MCF 10A (cell line): ENCODE measurements around the gene TAGLN. TPM values are rescaled to one million over a fixed set of nuclear protein-coding genes. Genes with fewer than 3 reads are reported as not detected.

ENCODE experiments used
- BruUV-seq: library from RNA; stranded (reverse); fragments of 400-500 nt; replicated peaks from 2 replicates; lab custom pipeline; 2021; lab: Mats Ljungman, UMichigan
- CTCF ChIA-PET: fragments of 300-600 bp; sonication (Branson Sonifier 250); formaldehyde crosslinking; extraction: SDS; loops from one replicate; lab custom pipeline; 2021; ENCODE audit warnings: antibody characterized with exemption, inconsistent platforms; lab: Yijun Ruan, JAX
- POLR2A ChIA-PET: fragments of 300-600, 350-650 bp; sonication (Branson Sonifier 250); formaldehyde crosslinking; extraction: SDS; loops from one replicate; lab custom pipeline; 2020; ENCODE audit warnings: antibody characterized with exemption, inconsistent platforms; lab: Yijun Ruan, JAX
- DNase-seq: peaks from one replicate; pipeline ENCODE4 v3.0.0-alpha.2; 2018; ENCODE audit not compliant: unreplicated experiment
- H3K27ac Mint-ChIP-seq: one replicate; pipeline ENCODE4 v1.8.0; 2022; ENCODE audit warnings: mild to moderate bottlenecking, low read depth, mixed read lengths; ENCODE audit not compliant: unreplicated experiment
- H3K27me3 Mint-ChIP-seq: one replicate; pipeline ENCODE4 v1.8.0; 2022; ENCODE audit warnings: mixed read lengths; ENCODE audit not compliant: insufficient read depth, unreplicated experiment
- H3K36me3 Mint-ChIP-seq: one replicate; pipeline ENCODE4 v1.8.0; 2022; ENCODE audit warnings: mild to moderate bottlenecking, moderate library complexity, mixed read lengths; ENCODE audit not compliant: insufficient read depth, unreplicated experiment
- H3K4me1 Mint-ChIP-seq: one replicate; pipeline ENCODE4 v1.8.0; 2022; ENCODE audit warnings: mixed read lengths; ENCODE audit not compliant: insufficient read depth, unreplicated experiment
- H3K4me3 Mint-ChIP-seq: one replicate; pipeline ENCODE4 v1.8.0; 2022; ENCODE audit warnings: mild to moderate bottlenecking, moderate library complexity, mixed read lengths; ENCODE audit not compliant: unreplicated experiment
- H3K9me3 Mint-ChIP-seq: one replicate; pipeline ENCODE4 v1.8.0; 2022; ENCODE audit warnings: mixed read lengths; ENCODE audit not compliant: unreplicated experiment
- CTCF ChIP-seq: fragments of 200-600 bp; IDR thresholded peaks from one replicate; pipeline ENCODE4 v1.8.0; 2022; ENCODE audit warnings: antibody characterized with exemption, mild to moderate bottlenecking; ENCODE audit not compliant: unreplicated experiment
- intact Hi-C: fragments of 100-400 bp; cut with micrococcal nuclease; formaldehyde crosslinking; loops from 2 replicates; pipeline ENCODE4 v1.14.1; 2022
- total RNA-seq: library from RNA; stranded (reverse); gene quantifications from 2 replicates; pipeline ENCODE4 v1.2.3, GENCODE V29; 2022

Gene TAGLN
- total RNA-seq, 1 experiment from 2014 or later: 45.4 TPM

GRCh38 chr11:117230286-117230961 is 31.3 kb downstream of the TAGLN start:
- Mint-ChIP-seq H3K4me3 (peak overlapping the region; percentile 94), H3K9me3 (no peaks in the 10 kb centered on the region), H3K36me3 (peaks cover 31% of the 10 kb centered on the region), H3K27me3 (no peaks in the 10 kb centered on the region), H3K4me1 (peaks cover 26% of the 10 kb centered on the region), H3K27ac (peak overlapping the region; percentile 89)
- ChIA-PET CTCF (interaction anchor here (0.7 to 3.7 kb wide), 6 partner anchors 10 to 439 kb away, joined by 3 to 27 read pairs (median 4); partner anchors contain the start of genes APOA5, BACE1 and SIDT2), POLR2A (interaction anchor here (0.6 to 4.8 kb wide), 4 partner anchors 32 to 418 kb away, joined by 3 to 37 read pairs (median 3); partner anchors contain the start of genes BACE1 and PAFAH1B2)
- intact Hi-C loops: loop anchor here (10.0 kb wide), 2 partner anchors 154 to 584 kb away; no protein-coding TSS in a partner anchor
- no peak for TF ChIP-seq CTCF
- BruUV-seq: no TSS peak
- DNase-seq: no peak

GRCh38 chr11:117230999-117231841 is 32.0 kb downstream of the TAGLN start:
- no peaks in the 10 kb centered on the region for H3K9me3 Mint-ChIP-seq
- no peaks in the 10 kb centered on the region for H3K27me3 Mint-ChIP-seq
- DNase-seq: no peak
- POLR2A ChIA-PET: interaction anchor here (0.6 to 4.8 kb wide), 14 partner anchors 9 to 1036 kb away, joined by 3 to 37 read pairs (median 4); partner anchors contain the start of genes BACE1, PAFAH1B2 and SIDT2
- H3K36me3 Mint-ChIP-seq: peaks cover 27% of the 10 kb centered on the region
- H3K4me1 Mint-ChIP-seq: peaks cover 26% of the 10 kb centered on the region
- no TSS peak for BruUV-seq
- CTCF ChIA-PET: interaction anchor here (0.5 to 3.7 kb wide), 17 partner anchors 10 to 777 kb away, joined by 3 to 27 read pairs (median 3); partner anchors contain the start of genes BACE1, CEP164 and SIDT2
- no peak for TF ChIP-seq CTCF
- peak overlapping the region; percentile 94 for H3K4me3 Mint-ChIP-seq
- H3K27ac Mint-ChIP-seq: peak overlapping the region; percentile 89
- intact Hi-C loops: loop anchor here (10.0 kb wide), 2 partner anchors 154 to 584 kb away; no protein-coding TSS in a partner anchor

- POLR2A ChIA-PET: interaction anchor here (0.6 to 4.8 kb wide), 12 partner anchors 9 to 1036 kb away, joined by 3 to 37 read pairs (median 4); partner anchors contain the start of genes BACE1, PAFAH1B2 and SIDT2
These were observed 32.6 kb downstream of the TAGLN start, which contains the start of gene PCSK7 for GRCh38 chr11:117231842-117232091. Gene PCSK7 (minus strand): TSS chr11:117232073. CDS start chr11:117229844, 2,229 bp downstream.

More at GRCh38 chr11:117231842-117232091, 32.6 kb downstream of the TAGLN start, which contains the start of gene PCSK7:
- Mint-ChIP-seq H3K9me3 (no peaks in the 10 kb centered on the region), H3K27me3 (no peaks in the 10 kb centered on the region), H3K36me3 (peaks cover 22% of the 10 kb centered on the region), H3K4me1 (peaks cover 26% of the 10 kb centered on the region), H3K4me3 (peak within 1 kb of the TSS; percentile 94), H3K27ac (peak within 1 kb of the TSS; percentile 90)
- intact Hi-C loops: loop anchor here (2.0 to 10.0 kb wide), 3 partner anchors 85 to 583 kb away; partner anchors contain the start of gene BACE1
- CTCF ChIA-PET: interaction anchor here (0.5 to 3.7 kb wide), 14 partner anchors 9 to 776 kb away, joined by 3 to 27 read pairs (median 3); partner anchors contain the start of genes BACE1, CEP164 and SIDT2
- TF ChIP-seq CTCF: no peak
- BruUV-seq: no TSS peak
- DNase-seq: peak; percentile 57
